NCI-H345 treated with DMSO at 0.1 percent for 48 hours (cell line): Measurements from ENCODE around the gene FARP2.
A peak's percentile ranks its signal among the peaks of the same experiment; 100 is the strongest.
"Not testable (repeated sequence)": the region's sequence is repeated elsewhere in the genome, so short reads cannot be mapped to it uniquely, and the experiment has no call there.

ENCODE experiments used
- DNase-seq: peaks from one replicate; lab custom pipeline; 2025; ENCODE audit not compliant: unreplicated experiment; lab: John Stamatoyannopoulos, UW

FARP2 gene

GRCh38 chr2:241500016-241500415 is 143.9 kb downstream of the FARP2 start:
- no peak for DNase-seq

DNA sequence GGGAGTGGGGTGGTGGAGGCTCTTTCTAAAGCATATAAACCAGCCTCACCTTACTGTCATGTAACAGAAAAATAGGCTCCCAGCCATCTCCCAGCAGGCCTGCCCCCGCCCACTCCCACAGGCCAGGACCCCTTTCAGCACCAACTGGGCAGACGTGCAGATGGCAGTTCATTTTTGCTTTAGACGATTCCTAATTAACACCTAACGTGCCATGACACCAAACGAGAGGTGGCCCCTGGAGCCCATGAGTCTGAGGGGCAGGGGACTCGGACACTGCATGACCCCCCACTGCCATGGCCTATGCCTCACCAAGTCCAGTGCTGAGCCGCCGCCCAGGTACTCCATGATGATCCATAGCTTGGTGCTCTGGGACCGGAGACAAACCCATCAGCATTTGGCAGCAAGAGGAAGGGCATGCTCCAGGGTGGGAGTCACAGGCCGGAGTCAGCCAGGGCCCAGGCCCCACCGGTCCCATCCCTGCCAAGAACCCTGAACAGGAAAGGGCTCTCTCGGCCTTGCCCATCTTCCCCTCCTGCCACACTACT is 144.4 kb downstream of the FARP2 start:
- DNase-seq: no peak

- DNase-seq: no peak
Observed at GRCh38 chr2:241501099-241501541, 145.0 kb downstream of the FARP2 start.

DNA sequence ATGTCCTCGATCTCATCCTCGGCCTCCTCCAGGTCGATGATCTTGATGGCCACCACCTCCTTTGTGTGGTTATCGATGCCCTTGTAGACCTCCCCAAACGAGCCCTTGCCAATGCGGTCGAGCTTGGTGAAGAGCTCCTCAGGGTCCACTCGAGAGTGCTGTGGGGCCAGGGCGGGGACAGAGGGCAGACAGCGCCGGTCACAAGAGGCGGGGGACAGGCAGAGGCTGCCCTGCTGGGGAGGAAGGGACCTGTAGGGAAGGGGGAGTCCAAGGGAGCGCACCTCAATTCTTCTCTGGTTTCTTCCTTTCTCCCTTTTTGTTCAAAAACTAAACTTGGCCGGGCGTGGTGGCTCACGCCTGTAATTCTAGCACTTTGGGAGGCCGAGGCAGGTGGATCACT is 145.5 kb downstream of the FARP2 start:
- DNase-seq: no peak

- no peak for DNase-seq
Observed at GRCh38 chr2:241502281-241502680, 146.2 kb downstream of the FARP2 start.

DNA sequence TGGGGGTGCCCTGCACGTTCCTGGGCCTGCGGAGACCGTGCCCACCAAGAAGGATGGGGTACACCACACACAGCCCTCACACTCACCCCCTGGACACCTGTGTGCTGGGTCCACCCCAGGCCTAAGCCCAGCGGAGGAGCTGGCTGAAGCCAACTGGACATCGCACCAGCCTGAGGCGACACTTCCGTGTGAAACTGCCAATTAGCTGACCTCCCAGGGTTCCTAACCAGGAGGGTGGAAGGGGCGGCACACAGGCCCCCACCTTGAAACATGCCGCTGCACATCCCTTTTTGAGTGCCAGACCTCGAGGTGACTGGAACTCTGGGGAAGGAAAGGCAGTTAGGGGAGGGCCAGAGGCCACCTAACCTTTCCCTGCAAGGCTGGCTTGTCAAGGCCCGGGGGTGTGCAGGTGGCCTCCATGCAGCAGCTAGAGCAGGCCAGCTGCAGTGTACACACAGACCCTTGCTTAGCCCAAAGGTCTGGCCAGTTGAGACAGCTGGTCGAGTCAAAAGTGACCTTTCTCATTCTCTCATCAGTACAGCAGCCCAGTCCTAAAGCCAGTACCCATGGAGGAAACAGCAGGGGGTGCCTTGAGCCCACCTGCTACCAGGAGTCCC is 147.8 kb downstream of the FARP2 start:
- no peak for DNase-seq

DNA sequence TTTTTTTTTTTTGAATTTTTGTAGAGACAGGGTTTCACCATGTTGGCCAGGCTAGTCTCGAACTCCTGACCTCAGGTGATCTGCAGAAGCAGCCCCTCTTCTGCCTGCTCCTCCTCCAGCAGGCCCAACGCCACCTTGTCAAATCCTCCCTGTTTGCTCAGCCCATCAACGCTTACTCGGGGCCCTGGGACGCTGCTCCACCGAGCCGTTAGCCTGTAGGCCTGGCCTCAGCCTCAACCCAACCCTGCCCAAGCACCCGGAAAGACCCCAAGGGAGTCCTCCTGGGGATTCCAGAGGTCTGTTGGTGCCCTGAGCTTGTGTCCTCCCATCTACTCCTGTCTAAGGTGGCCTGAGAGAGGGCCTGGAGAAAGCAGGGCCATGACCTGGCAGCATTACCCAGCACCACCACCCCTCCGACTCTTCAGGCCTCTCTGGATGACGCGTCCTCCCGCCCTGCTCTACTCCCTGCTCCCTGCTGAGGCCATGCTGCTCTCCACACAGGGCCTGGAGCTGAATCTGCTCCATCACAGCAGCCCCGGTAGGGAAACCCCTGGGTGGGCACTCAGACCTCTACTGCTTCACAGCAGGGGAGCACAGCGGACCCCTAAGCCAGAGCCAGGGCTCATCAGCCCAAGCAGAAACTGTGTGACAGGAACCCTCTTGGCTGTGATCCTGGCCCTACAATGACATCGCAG is 149.1 kb downstream of the FARP2 start:
- no peak for DNase-seq

DNA sequence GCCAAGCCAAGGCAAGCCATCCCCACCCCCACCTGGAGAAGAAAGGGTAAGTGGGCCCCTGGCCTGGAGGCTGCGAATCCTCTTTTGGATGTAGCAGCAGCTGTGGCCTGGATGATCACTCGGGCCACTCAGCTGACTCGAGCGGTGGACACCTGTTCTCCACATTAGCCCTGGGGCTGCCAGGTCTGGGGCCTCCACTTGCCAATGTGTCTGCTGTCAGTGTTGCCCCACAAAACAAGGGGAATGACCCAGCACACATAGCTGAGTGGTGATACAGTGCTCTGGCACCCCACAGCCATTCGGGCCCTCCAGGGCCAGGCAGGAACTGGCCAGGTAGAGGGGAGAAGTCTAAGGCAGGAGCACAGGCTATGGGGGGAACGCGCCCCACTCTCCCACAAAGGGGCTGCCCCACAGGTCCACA is 149.7 kb downstream of the FARP2 start:
- DNase-seq: no peak

DNA sequence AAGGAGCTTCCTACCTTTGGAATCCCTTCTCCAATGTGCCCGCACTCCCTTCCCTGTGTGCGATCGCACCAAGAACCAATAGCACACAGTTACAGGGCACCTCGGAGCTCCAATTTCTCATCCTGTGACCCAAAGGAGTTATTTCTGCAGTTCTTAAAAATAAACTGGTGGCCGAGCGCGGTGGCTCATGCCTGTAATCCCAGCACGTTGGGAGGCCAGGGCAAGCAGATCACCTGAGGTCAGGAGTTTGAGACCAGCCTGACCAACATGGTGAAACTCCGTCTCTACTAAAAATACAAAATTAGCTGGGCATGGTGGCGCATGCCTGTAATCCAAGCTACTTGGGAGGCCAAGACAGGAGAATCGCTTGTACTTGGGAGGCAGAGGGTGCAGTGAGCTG is 150.2 kb downstream of the FARP2 start:
- DNase-seq: not testable (repeated sequence)

GRCh38 chr2:241506793-241507429 is 150.8 kb downstream of the FARP2 start:
- DNase-seq: no peak

DNA sequence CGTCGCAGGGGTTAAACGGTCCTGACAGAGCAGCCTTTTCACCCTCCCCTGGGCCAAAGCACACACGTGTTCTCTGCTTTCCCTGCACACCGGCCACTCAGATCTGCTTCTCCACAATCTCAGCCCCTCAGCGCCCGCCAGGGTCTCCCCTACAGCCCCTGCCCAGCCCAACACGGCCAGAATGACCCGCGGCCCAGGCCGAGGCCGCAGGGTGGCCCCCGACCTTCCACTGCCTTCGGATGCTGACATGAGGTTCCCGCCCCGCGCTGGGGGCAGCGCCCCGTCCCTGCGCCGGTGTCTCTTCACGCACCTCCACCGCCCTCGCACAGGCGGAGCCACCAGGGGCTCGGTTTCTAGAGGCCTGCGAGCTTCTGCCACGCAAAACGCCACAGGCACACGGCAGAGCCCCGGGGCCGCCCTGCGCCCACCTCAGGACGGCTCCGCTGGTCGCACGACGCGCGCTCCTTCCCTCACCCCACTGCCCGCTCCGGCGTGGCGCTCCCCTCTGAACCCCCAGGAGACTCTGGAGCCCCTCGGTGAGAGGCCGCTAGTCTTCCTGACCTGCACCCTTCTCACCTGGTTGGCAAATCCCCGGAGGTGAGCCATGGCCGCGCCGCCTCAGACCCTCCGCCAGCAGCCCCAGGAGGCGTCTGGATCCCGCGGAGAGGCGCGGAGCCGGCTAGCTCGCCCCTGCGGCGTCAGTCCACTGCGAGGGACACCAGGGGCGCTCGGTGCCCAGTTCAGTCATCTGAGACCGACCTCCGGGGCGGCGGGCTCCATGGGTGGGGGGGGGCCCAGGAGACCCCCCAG is 151.6 kb downstream of the FARP2 start:
- no peak for DNase-seq

- peak; percentile 88 for DNase-seq
Observed at GRCh38 chr2:241508240-241509154, 152.4 kb downstream of the FARP2 start, which contains the start of gene STK25. TSS of gene STK25 (minus strand) at chr2:241508584. CDS start at chr2:241508035, 549 bp downstream.

GRCh38 chr2:241509155-241509784 is 153.2 kb downstream of the FARP2 start:
- no peak for DNase-seq

DNA sequence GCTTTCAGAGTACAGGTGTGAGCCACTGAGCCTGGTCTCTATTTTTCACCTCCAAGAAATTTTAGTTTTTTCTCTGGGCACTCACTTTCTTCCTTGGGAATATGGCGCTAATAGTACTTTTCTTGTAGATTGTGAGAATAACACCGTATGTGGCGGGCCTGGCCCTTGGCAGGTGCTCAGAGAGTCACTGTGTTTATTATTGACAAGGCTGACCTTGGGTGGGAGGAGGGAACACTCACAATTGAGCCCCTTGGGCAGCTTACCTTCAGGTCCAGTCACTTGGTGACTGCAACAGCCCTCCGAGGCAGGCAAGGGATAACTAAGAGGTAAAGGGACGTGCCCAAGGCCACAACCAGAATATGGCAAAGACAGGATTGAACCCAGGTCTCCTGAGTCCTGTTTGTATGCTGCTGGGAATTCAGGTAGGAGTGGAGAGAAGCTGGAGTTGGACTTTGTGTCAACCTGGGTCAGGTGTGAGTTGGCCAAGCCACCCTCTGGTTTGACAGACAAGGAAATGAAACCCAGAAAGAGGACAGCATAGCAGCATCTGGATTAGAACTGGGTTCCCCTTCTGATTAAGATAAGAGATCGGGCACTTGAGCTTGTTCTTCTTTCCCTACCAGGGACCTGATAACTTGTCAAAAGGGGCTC is 155.1 kb downstream of the FARP2 start:
- no peak for DNase-seq

DNA sequence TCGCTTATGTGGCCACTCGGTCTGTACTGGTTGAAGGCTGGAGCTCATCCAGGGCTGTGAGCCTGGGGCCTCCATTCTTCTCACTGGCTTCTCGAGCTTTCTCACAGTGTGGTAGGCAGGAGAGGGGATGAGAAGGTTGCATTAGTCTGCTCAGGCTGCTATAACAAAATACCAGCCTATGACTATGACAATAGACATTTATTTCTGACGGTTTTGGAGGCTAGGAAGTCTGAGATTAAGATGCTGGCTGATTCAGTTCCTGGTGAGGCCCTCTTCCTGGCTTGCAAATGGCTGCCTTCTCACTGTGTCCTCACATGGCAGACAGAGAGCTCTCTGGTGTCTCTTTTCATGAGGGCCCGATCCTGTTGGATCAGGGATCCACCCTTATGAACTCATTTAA is 158.5 kb downstream of the FARP2 start:
- DNase-seq: no peak

DNA sequence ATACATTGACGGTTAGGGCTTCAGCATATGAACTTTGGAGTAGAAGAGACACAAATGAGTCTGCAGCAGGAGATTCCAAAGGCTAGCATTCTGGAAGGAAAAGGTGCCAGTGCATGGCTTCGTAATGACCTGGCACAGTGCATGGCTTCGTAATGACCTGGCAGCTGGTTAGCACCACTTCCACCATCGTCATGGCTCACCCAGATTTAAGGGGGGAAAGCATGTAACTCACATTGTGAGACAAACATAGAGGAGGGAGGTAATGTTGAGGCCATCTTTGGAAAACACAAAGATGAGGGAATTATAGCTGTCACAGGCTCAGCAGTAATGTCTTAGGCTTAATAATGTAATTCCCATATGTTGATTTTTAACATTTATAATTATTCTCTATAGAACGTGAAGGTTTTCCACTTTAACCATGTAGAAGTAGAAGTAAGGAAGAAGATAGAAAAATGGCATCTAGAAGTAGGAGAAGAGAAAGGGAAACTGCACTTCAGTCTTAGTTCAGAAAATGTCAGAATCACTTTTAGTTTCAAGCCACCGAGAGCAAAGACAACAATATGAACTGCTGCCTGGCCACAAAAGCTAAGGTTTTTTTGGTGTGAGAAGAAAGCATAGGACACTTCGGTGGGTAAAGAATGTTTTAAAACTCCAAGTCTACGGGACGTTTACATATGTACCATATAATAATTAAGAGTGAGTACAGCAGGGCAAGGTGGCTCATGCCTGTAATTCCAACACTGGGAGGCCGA is 159.1 kb downstream of the FARP2 start:
- no peak for DNase-seq

DNA sequence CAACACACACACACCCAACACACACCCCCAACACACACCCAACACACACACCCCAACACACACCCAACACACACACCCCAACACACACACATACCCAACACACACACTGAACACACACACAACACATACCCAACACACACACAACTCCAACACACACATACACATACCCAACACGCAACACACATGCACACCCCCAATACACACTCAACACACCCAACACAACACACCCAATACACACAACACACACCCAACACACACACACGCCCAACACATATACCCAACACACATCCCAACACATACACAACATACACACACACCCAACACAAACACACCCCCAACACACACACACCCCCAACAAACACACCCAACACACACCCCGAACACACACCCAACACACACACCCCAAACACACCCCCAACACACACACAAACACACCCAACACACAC is 160.5 kb downstream of the FARP2 start:
- DNase-seq: no peak

DNA sequence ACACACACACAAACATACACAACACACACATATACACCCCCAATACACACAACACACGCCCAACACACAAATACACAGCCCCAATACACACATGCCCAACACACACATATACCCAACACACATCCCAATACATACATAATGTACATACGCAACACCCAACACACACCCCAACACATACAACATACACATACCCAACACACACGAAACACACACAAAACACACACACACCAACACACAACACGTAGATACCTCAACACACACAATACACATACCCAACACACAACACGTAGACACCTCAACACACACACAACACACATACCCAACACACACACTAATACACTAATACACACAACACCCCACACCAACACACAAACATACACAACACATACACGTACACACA is 161.2 kb downstream of the FARP2 start:
- no peak for DNase-seq
